ENCODE data around the gene BRCA1. TPM values are rescaled to one million over a fixed set of nuclear protein-coding genes. Genes with fewer than 3 reads are reported as not detected.

Gene BRCA1
- total RNA-seq, 2 donors from 2014 or later = 8.6 to 21.1 TPM

DNA sequence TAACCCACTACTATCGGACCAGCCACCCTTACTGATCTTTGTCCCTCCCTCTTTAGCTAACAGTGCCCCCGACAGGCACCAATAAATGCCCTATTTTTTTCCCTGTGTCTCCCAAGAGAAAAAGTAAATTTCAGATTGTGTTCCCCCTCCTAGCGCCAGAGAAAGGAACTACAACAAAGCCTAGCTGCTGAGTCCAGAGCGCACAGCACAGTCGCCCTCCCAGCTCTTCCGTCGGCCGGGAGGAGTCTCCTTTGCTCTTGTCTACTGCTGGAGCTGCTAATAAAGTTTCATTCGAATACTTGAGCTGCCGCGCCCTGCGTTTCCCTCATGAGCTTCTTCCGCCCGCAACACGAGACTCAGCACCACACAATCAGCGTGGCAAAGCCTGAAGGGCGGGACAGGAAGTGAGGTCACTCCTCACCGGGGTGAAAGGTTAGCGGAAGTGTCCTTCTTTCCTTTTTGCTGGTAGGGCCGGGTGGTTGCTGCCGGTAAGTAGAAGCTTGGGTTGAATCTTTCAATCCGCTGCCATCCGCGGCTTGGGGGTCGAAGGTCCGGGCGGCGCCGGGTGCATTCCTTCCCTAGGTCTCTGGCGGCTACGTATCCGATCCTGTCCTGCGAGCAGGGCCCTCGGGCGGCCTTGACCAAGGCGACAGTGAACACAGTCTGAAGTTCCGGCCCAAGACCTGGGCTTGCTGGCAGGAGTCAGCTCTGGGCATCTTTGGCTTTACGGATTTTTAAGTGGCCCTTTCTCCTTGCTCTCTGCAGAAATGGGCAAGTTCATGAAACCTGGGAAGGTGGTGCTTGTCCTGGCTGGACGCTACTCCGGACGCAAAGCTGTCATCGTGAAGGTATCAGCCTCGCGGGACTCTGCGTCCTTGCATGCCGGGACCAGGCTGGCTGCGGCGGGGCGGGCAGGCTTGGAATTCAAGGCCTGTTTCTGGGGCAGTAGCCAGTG lies 126.9 kb downstream of the BRCA1 start, which contains the start of gene RPL27:
Gene RPL27 (plus strand): TSS at position 436 of the 955 bp plus-strand sequence. CDS start 332 bp downstream, at position 768.
- DNase-seq (ENCODE audit: low spot score) (peak; percentile 95), ATAC-seq (ENCODE audit: insufficient number of reproducible peaks, low FRiP score, low read depth) (peak; percentile 94)
- Histone ChIP-seq H3K4me1 (ENCODE audit: control insufficient read depth in 1 of 2, low read depth in 2 of 2) (peaks cover 14 to 21% of the 10 kb centered on the region in 2 donors), H3K4me3 (peak within 1 kb of the TSS; percentile 90), H3K27me3 (replicated peaks; ENCODE audit: insufficient read depth) (no peaks in the 10 kb centered on the region), H3K36me3 (peaks cover 27% of the 10 kb centered on the region), H3K27ac (peak within 1 kb of the TSS; percentile 91 to 94), H3K9me3 (no peaks in the 10 kb centered on the region)
- TF ChIP-seq, protein P1, sequence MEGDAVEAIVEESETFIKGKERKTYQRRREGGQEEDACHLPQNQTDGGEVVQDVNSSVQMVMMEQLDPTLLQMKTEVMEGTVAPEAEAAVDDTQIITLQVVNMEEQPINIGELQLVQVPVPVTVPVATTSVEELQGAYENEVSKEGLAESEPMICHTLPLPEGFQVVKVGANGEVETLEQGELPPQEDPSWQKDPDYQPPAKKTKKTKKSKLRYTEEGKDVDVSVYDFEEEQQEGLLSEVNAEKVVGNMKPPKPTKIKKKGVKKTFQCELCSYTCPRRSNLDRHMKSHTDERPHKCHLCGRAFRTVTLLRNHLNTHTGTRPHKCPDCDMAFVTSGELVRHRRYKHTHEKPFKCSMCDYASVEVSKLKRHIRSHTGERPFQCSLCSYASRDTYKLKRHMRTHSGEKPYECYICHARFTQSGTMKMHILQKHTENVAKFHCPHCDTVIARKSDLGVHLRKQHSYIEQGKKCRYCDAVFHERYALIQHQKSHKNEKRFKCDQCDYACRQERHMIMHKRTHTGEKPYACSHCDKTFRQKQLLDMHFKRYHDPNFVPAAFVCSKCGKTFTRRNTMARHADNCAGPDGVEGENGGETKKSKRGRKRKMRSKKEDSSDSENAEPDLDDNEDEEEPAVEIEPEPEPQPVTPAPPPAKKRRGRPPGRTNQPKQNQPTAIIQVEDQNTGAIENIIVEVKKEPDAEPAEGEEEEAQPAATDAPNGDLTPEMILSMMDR (IDR thresholded peaks at IDR 0.05) = peak; percentile 92

DNA sequence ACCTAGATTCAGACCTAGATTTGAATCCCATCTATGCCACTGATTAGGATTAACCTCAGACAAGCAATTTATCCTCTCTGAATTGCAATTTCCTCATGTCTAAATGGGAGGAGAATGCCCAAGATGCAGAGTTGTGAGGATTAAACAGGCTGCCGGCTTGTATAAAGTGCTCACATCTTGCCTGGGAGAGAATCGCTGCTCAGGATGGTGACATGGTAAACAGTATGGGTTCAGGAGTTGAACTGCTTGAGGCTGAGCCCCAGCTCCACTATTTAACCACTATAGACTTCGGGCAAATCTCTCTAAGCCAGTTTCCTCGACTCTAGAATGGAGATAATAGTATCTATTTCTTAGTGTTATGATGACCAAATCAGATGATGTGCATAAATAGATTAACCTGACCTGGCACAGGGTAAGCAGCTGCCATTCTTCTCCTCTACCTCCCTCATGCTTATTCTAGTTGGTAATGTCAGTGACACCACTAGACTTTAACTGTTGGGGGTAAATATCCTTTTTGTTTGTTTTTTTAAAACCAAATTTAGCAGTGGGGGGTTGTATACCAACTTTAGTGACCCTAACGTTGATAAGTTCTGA lies 127.7 kb downstream of the BRCA1 start:
- no peaks in the 10 kb centered on the region for H3K9me3 ChIP-seq
- H3K27me3 ChIP-seq (replicated peaks; ENCODE audit: insufficient read depth) = no peaks in the 10 kb centered on the region
- H3K27ac ChIP-seq = peak overlapping the region; percentile 47 to 91
- no peak for DNase-seq (ENCODE audit: low spot score)
- H3K36me3 ChIP-seq = peaks cover 21% of the 10 kb centered on the region
- peak overlapping the region; percentile 90 for H3K4me3 ChIP-seq
- ATAC-seq (ENCODE audit: insufficient number of reproducible peaks, low FRiP score, low read depth) = no peak
- H3K4me1 ChIP-seq (ENCODE audit: control insufficient read depth in 1 of 2, low read depth in 2 of 2) = peaks cover 14 to 20% of the 10 kb centered on the region in 2 donors
- TF ChIP-seq, protein P1 (IDR thresholded peaks at IDR 0.05) = no peak

Other genes starting within 250 kb of the BRCA1 start
- gene G6PC1, start 224.6 kb downstream of the BRCA1 start, total RNA-seq = not detected
- gene AARSD1, start 160.9 kb downstream of the BRCA1 start, total RNA-seq = 10 to 100 TPM; 26.0 to 35.5 TPM
- gene PTGES3L, start 145.3 kb downstream of the BRCA1 start, total RNA-seq = 1 to 10 TPM; 1.5 to 2.0 TPM
- 10 to 100 TPM; 16.6 to 17.9 TPM for gene RUNDC1, start 144.8 kb downstream of the BRCA1 start, total RNA-seq
- 100 to 1,000 TPM; 535 to 569 TPM for gene RPL27, start 126.9 kb downstream of the BRCA1 start, total RNA-seq
- gene IFI35, start 118.6 kb downstream of the BRCA1 start, total RNA-seq = 10 to 100 TPM; 34.4 to 34.8 TPM
- gene VAT1, start 103.0 kb downstream of the BRCA1 start, total RNA-seq = 100 to 1,000 TPM in 1 of 2 donors, 10 to 100 TPM in 1; 91.5 to 158 TPM
- 1 to 10 TPM in 1 of 2 donors, under 1 TPM in 1; 0.81 to 2.4 TPM for gene RND2, start 100.1 kb downstream of the BRCA1 start, total RNA-seq
- 100 to 1,000 TPM in 1 of 2 donors, 10 to 100 TPM in 1; 92.1 to 101 TPM for gene NBR1, start 45.9 kb upstream of the BRCA1 start, total RNA-seq
- 10 to 100 TPM; 17.3 to 22.5 TPM for gene TMEM106A, start 86.5 kb upstream of the BRCA1 start, total RNA-seq
- gene CCDC200, start 103.3 kb upstream of the BRCA1 start, total RNA-seq = not detected
- not detected for gene RNU2-1, start 108.6 kb upstream of the BRCA1 start, total RNA-seq

All from thoracic aorta (tissue), 2 donors.